Mesothelial cell of epicardium (in vitro differentiated cells): ENCODE results near the gene AP4E1. TPM values are rescaled to one million over a fixed set of nuclear protein-coding genes. Genes with fewer than 3 reads are reported as not detected.

Source experiments
- DNase-seq, 2 experiments: peaks; one replicate each; pipeline ENCODE4 v3.0.0; 2021; ENCODE audit warnings: low spot score in 2 of 2; ENCODE audit not compliant: unreplicated experiment in 2 of 2
- H3K27ac Mint-ChIP-seq: 2 replicates; pipeline ENCODE4 v1.8.0; 2021; ENCODE audit warnings: mixed read lengths
- H3K27me3 Mint-ChIP-seq: 2 replicates; pipeline ENCODE4 v1.8.0; 2021; ENCODE audit warnings: low read depth, mixed read lengths
- H3K36me3 Mint-ChIP-seq: 2 replicates; pipeline ENCODE4 v1.8.0; 2021; ENCODE audit warnings: mixed read lengths
- H3K4me1 Mint-ChIP-seq: 2 replicates; pipeline ENCODE4 v1.8.0; 2021; ENCODE audit warnings: mixed read lengths
- H3K4me3 Mint-ChIP-seq: 2 replicates; pipeline ENCODE4 v1.8.0; 2021; ENCODE audit warnings: mild to moderate bottlenecking, moderate library complexity, mixed read lengths
- H3K9me3 Mint-ChIP-seq: 2 replicates; pipeline ENCODE4 v1.8.0; 2021; ENCODE audit warnings: mixed read lengths
- total RNA-seq: library from RNA; stranded (reverse); gene quantifications from 3 replicates; pipeline ENCODE4 v1.2.1, GENCODE V29; 2021
- TF ChIP-seq, protein P1 (sequence below): fragments of 200-600 bp; sonication (generic); IDR thresholded peaks from one replicate; pipeline ENCODE4 v1.5.0; 2021; ENCODE audit warnings: antibody characterized with exemption; ENCODE audit not compliant: unreplicated experiment

Gene AP4E1
- total RNA-seq, 1 donor from 2014 or later: 9.7 TPM

DNA sequence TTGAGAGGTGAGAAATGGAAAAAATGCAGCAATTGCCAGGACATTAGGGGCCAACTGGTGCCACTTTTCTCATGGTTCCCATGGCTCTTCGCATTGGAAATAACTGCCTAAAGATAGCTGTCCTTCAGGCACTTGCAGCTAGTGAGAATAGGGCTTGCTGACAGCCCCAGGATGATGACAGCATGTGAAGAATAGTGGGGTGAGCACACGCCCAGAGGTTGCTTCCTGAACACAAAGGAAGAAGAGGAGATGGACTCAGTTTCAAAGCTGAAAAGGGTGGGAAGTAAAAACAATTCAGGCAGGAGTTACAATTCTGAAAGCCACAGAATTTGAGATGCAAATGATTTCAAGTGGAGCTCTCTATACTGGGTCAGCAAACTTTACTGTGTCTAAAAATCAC, 140.6 kb downstream of the AP4E1 start:
- no peak for DNase-seq
- Mint-ChIP-seq H3K4me1 (peaks cover 17% of the 10 kb centered on the region), H3K36me3 (no peaks in the 10 kb centered on the region), H3K9me3 (no peaks in the 10 kb centered on the region), H3K27ac (no peak overlapping the region), H3K27me3 (no peaks in the 10 kb centered on the region), H3K4me3 (no peak overlapping the region)
- TF ChIP-seq, protein P1, sequence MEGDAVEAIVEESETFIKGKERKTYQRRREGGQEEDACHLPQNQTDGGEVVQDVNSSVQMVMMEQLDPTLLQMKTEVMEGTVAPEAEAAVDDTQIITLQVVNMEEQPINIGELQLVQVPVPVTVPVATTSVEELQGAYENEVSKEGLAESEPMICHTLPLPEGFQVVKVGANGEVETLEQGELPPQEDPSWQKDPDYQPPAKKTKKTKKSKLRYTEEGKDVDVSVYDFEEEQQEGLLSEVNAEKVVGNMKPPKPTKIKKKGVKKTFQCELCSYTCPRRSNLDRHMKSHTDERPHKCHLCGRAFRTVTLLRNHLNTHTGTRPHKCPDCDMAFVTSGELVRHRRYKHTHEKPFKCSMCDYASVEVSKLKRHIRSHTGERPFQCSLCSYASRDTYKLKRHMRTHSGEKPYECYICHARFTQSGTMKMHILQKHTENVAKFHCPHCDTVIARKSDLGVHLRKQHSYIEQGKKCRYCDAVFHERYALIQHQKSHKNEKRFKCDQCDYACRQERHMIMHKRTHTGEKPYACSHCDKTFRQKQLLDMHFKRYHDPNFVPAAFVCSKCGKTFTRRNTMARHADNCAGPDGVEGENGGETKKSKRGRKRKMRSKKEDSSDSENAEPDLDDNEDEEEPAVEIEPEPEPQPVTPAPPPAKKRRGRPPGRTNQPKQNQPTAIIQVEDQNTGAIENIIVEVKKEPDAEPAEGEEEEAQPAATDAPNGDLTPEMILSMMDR: no peak

DNA sequence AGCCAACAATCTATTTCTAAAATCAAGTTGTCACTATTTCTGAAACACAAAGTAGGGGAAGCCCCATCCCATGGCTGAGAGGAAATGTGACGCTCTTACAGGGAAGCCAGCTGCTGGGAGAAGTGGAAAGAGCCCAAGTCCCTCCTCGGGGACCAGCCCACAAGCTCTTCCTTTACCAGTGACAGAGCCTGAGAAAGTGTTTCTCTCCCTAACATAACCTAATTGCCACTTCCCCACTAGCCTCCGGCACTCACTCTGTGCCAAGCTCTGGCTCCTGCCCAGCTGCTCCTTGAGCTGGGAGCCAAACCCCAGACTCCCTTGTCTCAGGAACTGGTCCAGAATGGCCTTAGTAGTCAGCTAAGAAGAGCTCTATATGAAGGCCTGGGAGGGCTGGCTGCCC, 143.3 kb downstream of the AP4E1 start:
- H3K4me3 Mint-ChIP-seq: no peak overlapping the region
- H3K27ac Mint-ChIP-seq: no peak overlapping the region
- H3K27me3 Mint-ChIP-seq: peaks cover 5% of the 10 kb centered on the region
- H3K4me1 Mint-ChIP-seq: peaks cover 15% of the 10 kb centered on the region
- H3K9me3 Mint-ChIP-seq: no peaks in the 10 kb centered on the region
- no peak for DNase-seq
- H3K36me3 Mint-ChIP-seq: no peaks in the 10 kb centered on the region
- TF ChIP-seq, protein P1: no peak

DNA sequence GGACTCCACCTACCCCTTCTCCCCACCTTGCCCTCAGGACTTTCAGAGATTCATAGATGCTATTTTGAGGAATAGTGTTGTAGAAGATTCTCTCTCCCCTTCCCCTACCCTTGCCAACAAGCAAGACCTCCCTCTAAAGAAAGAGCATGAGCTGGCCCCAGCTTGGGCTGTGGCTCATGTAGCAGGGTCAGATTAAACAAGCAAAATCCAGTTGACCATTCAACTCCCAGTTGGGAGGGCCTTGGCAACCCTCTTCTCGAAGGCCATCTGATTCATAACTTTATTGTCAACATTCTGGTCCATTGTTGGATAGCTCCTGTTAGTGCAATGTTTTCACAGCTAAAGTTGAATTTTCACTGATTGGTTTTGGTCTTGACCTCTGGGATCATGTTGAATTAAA, 145.1 kb downstream of the AP4E1 start:
- DNase-seq: no peak
- H3K4me1 Mint-ChIP-seq: no peaks in the 10 kb centered on the region
- no peak overlapping the region for H3K27ac Mint-ChIP-seq
- H3K27me3 Mint-ChIP-seq: peaks cover 9% of the 10 kb centered on the region
- H3K36me3 Mint-ChIP-seq: no peaks in the 10 kb centered on the region
- TF ChIP-seq, protein P1: no peak
- no peaks in the 10 kb centered on the region for H3K9me3 Mint-ChIP-seq
- H3K4me3 Mint-ChIP-seq: no peak overlapping the region

DNA sequence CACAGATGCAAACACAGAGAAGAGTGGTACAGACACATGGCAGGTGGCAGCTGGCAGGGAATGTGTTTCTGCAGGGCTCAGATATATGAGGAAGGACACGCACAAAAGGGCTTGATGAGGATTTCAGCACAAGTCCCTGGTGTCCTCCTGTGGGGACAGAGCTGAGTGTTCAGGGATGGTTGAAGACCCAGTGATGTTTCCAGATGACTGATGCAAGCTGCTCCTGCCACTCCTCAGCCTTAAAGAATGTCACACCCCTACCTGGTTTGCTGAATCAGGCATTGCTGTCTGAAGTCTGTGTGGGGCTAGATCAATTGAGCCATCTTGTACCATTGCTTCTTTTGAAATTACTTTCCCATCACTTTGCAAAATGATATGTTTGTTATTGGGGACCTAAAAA, 146.1 kb downstream of the AP4E1 start:
- no peak overlapping the region for H3K27ac Mint-ChIP-seq
- H3K27me3 Mint-ChIP-seq: peaks cover 10% of the 10 kb centered on the region
- H3K9me3 Mint-ChIP-seq: no peaks in the 10 kb centered on the region
- H3K4me3 Mint-ChIP-seq: no peak overlapping the region
- no peaks in the 10 kb centered on the region for H3K4me1 Mint-ChIP-seq
- H3K36me3 Mint-ChIP-seq: no peaks in the 10 kb centered on the region
- no peak for DNase-seq
- TF ChIP-seq, protein P1: no peak

Other genes with a start within 250 kb of the AP4E1 start
- gene TRPM7, start 221.9 kb upstream of the AP4E1 start, total RNA-seq: 47.0 to 50.4 TPM (median 49.8 TPM) in 3 replicates
- gene SPPL2A, start 143.0 kb upstream of the AP4E1 start, total RNA-seq: 53.7 to 58.9 TPM (median 56.4 TPM) in 3 replicates
- 0.31 to 0.75 TPM (median 0.61 TPM) in 3 replicates for gene TNFAIP8L3, start 186.2 kb downstream of the AP4E1 start, total RNA-seq